Liver (tissue), 9 donors: ENCODE results near the gene GLB1L2. TPM values are rescaled to one million over a fixed set of nuclear protein-coding genes. Genes with fewer than 3 reads are reported as not detected.
A peak's percentile ranks its signal among the peaks of the same experiment; 100 is the strongest.

Experiments
- DNase-seq: peaks from one replicate; pipeline ENCODE4 v3.0.0-alpha.2; 2017; ENCODE audit warnings: low spot score
- H3K27ac ChIP-seq, 2 donors: one replicate each; pipeline ENCODE4 v1.7.0; 2013; ENCODE audit warnings: inconsistent platforms in 2 of 2, low read length in 2 of 2, control low read depth in 1 of 2, low read depth in 1 of 2, mild to moderate bottlenecking in 1 of 2
- H3K27me3 ChIP-seq, 4 donors: one replicate each; pipeline versions ENCODE4 v1.6.1 to v1.7.0; 2013; ENCODE audit warnings: low read length in 3 of 4, inconsistent platforms in 1 of 4, mild to moderate bottlenecking in 1 of 4, moderate library complexity in 1 of 4; ENCODE audit not compliant: control insufficient read depth in 4 of 4, insufficient read depth in 4 of 4
- H3K36me3 ChIP-seq, 4 donors: one replicate each; pipeline versions ENCODE4 v1.6.1 to v1.7.0; 2013; ENCODE audit warnings: low read length in 3 of 4, mild to moderate bottlenecking in 3 of 4, low read depth in 1 of 4, moderate library complexity in 1 of 4; ENCODE audit not compliant: control insufficient read depth in 4 of 4, insufficient read depth in 3 of 4
- H3K4me1 ChIP-seq, 4 donors: one replicate each; pipeline versions ENCODE4 v1.6.1 to v1.7.0; 2013; ENCODE audit warnings: low read length in 3 of 4, mild to moderate bottlenecking in 3 of 4, moderate library complexity in 1 of 4; ENCODE audit not compliant: control insufficient read depth in 4 of 4, insufficient read depth in 4 of 4
- H3K4me3 ChIP-seq, 3 donors: one replicate each; pipeline versions ENCODE4 v1.6.1 to v1.7.0; 2013; ENCODE audit warnings: low read length in 3 of 3, control low read depth in 1 of 3, low read depth in 1 of 3, mild to moderate bottlenecking in 1 of 3
- H3K9ac ChIP-seq, 2 donors: one replicate each; pipeline ENCODE4 v1.7.0; 2013; ENCODE audit warnings: low read length in 2 of 2, mild to moderate bottlenecking in 2 of 2, moderate library complexity in 2 of 2, control low read depth in 1 of 2, low read depth in 1 of 2
- H3K9me3 ChIP-seq, 4 donors: one replicate each; pipeline versions ENCODE4 v1.6.1 to v1.7.0; 2013; ENCODE audit warnings: low read length in 3 of 4; ENCODE audit not compliant: control insufficient read depth in 4 of 4
- HNF4A ChIP-seq, 2 donors: conservative IDR thresholded peaks; 2 replicates each; pipeline ENCODE4 v1.6.1; 2016; ENCODE audit warnings: antibody characterized with exemption in 2 of 2, mild to moderate bottlenecking in 2 of 2
- NR2F2 ChIP-seq: IDR thresholded peaks from 2 replicates; pipeline ENCODE4 v1.6.1; 2016; ENCODE audit warnings: antibody characterized with exemption
- RAD21 ChIP-seq, 2 donors: IDR thresholded peaks; 2 replicates each; pipeline ENCODE4 v1.6.1; 2016; ENCODE audit warnings: antibody characterized with exemption in 2 of 2, mild to moderate bottlenecking in 2 of 2
- TAF1 ChIP-seq: conservative IDR thresholded peaks from 2 replicates; pipeline ENCODE4 v1.6.1; 2016; ENCODE audit warnings: antibody characterized with exemption, mild to moderate bottlenecking
- WGBS: extraction: QIAGEN DNeasy Blood & Tissue Kit; methylation state at CpG from one replicate; pipeline ENCODE4 v1.1.7; 2013; 5-methylcytosine and 5-hydroxymethylcytosine counted together
- polyA plus RNA-seq, 2 donors: library from polyadenylated mRNA; stranded (reverse) in 1 of 2; unstranded in 1 of 2; fragments of 200-250 nt in 1 of 2; fragments of >200 nt in 1 of 2; fragmentation: Nextera tagmentation in 1 of 2; extraction: Ambion mirVana in 1 of 2; gene quantifications; one replicate each; pipeline versions ENCODE4 v1.2.1 to v1.2.3, GENCODE V29; 2013 to 2015
- total RNA-seq, 2 donors: library from RNA; depleted of rRNA; stranded (reverse); fragments of >200 nt; gene quantifications; one replicate each; pipeline ENCODE4 v1.2.3, GENCODE V29; 2014
- TF ChIP-seq, protein P1 (sequence below): IDR thresholded peaks from 2 replicates; pipeline ENCODE4 v1.6.1; 2016; ENCODE audit warnings: antibody characterized with exemption, mild to moderate bottlenecking
- TF ChIP-seq, protein P2 (sequence below): IDR thresholded peaks from 2 replicates; pipeline ENCODE4 v1.6.1; 2016; ENCODE audit warnings: antibody characterized with exemption
- TF ChIP-seq, protein P3 (sequence below): fragments of 150-350 bp; IDR thresholded peaks from 2 replicates; pipeline ENCODE4 v1.5.1; 2017; ENCODE audit warnings: improper control_type of control experiment, low read depth, low read length; ENCODE audit not compliant: missing input control
- TF ChIP-seq, protein P4 (sequence below): IDR thresholded peaks from 2 replicates; pipeline ENCODE4 v1.6.1; 2016; ENCODE audit warnings: antibody characterized with exemption
- donor health status: healthy.
- donor health status: healthy.
- donor health status: healthy.
- donor health status: healthy.
- donor health status: healthy.

GLB1L2 gene
- total and polyA plus RNA-seq, 4 donors = 0.23 to 0.50 (median 0.42) TPM

DNA sequence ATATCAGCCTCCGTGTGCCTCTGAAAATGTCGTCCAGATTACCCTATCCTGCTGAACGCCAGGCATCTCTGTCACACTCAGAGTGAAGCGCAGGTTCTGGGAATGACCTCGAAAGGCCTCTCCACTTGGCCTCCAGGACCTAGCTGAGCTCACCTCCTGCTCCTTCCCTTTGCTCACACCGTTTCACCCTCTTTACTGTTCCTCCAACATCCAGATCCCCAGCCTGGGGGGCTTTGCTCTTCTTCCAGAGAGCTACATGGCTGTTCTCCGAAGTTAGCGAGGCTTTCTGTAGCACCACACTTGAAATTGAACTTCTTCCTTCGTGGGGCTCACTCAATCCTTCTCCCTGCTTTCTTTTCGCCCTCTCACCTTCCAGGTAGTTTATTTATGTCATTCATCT, 27.9 kb downstream of the GLB1L2 start:
- H3K4me3 ChIP-seq = no peak overlapping the region
- H3K27ac ChIP-seq = no peak overlapping the region
- H3K36me3 ChIP-seq = no peaks in the 10 kb centered on the region
- DNase-seq = no peak
- TF ChIP-seq, protein P1, sequence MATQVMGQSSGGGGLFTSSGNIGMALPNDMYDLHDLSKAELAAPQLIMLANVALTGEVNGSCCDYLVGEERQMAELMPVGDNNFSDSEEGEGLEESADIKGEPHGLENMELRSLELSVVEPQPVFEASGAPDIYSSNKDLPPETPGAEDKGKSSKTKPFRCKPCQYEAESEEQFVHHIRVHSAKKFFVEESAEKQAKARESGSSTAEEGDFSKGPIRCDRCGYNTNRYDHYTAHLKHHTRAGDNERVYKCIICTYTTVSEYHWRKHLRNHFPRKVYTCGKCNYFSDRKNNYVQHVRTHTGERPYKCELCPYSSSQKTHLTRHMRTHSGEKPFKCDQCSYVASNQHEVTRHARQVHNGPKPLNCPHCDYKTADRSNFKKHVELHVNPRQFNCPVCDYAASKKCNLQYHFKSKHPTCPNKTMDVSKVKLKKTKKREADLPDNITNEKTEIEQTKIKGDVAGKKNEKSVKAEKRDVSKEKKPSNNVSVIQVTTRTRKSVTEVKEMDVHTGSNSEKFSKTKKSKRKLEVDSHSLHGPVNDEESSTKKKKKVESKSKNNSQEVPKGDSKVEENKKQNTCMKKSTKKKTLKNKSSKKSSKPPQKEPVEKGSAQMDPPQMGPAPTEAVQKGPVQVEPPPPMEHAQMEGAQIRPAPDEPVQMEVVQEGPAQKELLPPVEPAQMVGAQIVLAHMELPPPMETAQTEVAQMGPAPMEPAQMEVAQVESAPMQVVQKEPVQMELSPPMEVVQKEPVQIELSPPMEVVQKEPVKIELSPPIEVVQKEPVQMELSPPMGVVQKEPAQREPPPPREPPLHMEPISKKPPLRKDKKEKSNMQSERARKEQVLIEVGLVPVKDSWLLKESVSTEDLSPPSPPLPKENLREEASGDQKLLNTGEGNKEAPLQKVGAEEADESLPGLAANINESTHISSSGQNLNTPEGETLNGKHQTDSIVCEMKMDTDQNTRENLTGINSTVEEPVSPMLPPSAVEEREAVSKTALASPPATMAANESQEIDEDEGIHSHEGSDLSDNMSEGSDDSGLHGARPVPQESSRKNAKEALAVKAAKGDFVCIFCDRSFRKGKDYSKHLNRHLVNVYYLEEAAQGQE = no peak
- TF ChIP-seq, protein P2, sequence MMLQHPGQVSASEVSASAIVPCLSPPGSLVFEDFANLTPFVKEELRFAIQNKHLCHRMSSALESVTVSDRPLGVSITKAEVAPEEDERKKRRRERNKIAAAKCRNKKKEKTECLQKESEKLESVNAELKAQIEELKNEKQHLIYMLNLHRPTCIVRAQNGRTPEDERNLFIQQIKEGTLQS = no peak
- TF ChIP-seq HNF4A (conservative IDR thresholded peaks at IDR 0.05) (no peak), TAF1 (no peak)
- TF ChIP-seq, protein P3, sequence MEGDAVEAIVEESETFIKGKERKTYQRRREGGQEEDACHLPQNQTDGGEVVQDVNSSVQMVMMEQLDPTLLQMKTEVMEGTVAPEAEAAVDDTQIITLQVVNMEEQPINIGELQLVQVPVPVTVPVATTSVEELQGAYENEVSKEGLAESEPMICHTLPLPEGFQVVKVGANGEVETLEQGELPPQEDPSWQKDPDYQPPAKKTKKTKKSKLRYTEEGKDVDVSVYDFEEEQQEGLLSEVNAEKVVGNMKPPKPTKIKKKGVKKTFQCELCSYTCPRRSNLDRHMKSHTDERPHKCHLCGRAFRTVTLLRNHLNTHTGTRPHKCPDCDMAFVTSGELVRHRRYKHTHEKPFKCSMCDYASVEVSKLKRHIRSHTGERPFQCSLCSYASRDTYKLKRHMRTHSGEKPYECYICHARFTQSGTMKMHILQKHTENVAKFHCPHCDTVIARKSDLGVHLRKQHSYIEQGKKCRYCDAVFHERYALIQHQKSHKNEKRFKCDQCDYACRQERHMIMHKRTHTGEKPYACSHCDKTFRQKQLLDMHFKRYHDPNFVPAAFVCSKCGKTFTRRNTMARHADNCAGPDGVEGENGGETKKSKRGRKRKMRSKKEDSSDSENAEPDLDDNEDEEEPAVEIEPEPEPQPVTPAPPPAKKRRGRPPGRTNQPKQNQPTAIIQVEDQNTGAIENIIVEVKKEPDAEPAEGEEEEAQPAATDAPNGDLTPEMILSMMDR = no peak
- TF ChIP-seq, protein P4, sequence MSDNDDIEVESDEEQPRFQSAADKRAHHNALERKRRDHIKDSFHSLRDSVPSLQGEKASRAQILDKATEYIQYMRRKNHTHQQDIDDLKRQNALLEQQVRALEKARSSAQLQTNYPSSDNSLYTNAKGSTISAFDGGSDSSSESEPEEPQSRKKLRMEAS = no peak
- WGBS = 89% methylated on average over 10 of the region's 10 CpGs
- H3K27me3 ChIP-seq = no peaks in the 10 kb centered on the region
- H3K9ac ChIP-seq = no peak overlapping the region
- H3K4me1 ChIP-seq = peaks cover 0 to 3% (median 0%) of the 10 kb centered on the region in 4 donors
- no peaks in the 10 kb centered on the region for H3K9me3 ChIP-seq

DNA sequence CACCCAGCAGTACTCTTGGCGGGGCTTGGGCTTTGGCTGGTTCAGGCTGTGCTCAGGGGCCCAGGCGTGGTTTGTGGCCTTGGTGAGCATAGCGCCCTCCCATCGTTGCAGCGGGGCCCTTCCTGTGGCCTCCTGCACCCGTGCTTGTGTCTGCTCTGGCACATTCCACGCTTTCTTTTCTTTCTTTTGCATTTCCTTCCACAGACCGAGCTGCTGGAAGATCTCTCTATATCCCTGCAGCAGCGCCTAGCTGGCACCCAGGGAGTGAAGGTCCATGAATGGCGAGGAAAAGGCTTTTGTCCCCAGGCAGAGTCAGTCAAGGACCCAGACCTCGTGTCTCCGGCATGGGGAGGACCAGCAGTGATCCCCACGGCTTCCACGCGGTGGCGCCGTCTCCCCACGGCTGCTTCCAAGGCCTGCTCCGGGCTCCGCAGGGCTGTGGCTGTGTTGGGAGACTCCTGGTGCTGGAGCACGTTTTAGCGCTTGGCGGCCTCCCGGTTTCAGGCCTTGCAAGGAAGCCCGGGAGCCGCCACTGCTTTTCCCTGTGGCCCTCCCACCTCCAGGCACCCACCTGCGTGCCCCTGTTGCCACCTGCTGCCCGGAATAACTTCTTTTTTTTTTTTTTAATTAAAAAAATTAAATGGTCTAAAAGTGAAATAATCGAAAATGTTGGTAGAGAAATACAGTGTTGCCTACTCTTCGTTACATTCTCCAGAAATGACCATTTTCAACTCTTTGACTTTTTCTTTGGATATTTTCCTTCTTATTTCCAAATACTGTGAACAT, 28.5 kb downstream of the GLB1L2 start:
- H3K4me3 ChIP-seq = no peak overlapping the region
- TF ChIP-seq RAD21 (IDR thresholded peaks at IDR 0.05) (peak; percentile 98 to 99), NR2F2 (no peak)
- TF ChIP-seq, protein P3 = peak; percentile 94
- H3K9me3 ChIP-seq = no peaks in the 10 kb centered on the region
- peaks cover 0 to 3% (median 0%) of the 10 kb centered on the region in 4 donors for H3K4me1 ChIP-seq
- 26% methylated on average over 30 of the region's 30 CpGs for WGBS
- no peak overlapping the region for H3K9ac ChIP-seq
- DNase-seq = peak; percentile 83
- H3K36me3 ChIP-seq = no peaks in the 10 kb centered on the region
- H3K27ac ChIP-seq = no peak overlapping the region
- no peaks in the 10 kb centered on the region for H3K27me3 ChIP-seq
